Measurements from ENCODE around the gene RALGDS.

DNA sequence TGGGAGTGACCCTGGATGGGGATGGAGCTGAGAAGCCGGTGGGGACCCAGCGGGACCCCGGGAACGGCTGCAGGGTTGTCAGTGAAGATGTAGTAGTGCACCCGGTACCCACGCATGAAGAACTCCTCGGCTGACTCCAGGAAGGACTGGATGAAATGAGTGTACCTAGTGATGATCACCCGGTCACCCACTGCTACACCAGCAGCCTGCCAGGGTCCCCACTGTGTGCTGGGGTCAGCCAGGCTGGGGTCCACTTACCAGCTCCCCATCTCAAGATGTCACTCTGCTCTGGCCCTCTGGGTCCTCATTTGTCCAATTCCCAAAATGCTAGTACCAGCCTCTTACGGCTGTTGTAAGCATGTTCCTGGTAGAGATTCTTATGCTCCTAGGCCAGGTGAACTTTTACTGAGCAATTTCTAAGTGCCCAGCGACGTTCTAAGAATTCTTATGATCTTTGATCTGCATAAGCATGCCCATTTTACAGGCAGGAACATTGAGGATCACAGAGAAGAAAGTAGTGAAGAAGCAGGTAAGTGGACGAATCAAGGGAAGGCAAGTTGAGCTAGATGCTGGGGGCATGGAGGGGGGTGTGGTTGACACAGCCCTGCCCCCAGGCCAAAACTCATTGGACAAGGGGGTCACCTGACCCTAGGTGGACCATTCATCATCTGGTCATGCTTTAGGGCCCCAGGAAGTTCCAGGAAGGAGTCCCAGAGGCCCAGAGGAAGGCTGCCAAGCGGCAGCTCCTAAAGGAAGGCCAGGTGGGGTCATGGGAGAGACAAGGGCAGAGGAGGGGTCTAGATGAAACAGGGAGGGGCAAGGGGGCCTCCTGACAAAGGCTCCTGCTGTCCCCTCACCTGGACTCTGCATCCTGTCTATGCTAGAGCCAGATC lies 33.3 kb upstream of the RALGDS start:
- no peak for TF ChIP-seq CTCF (IDR thresholded peaks at IDR 0.05)
- no peak for TF ChIP-seq POLR2A (IDR thresholded peaks at IDR 0.05)

Measured in right lobe of liver (tissue), 4 donors.